Astrocyte (in vitro differentiated cells and primary cell): ENCODE results near the gene FTSJ1. TPM values are rescaled to one million over a fixed set of nuclear protein-coding genes. Genes with fewer than 3 reads are reported as not detected.

ENCODE experiments used
- DNase-seq: peaks from one replicate; pipeline ENCODE4 v3.0.0-alpha.2; 2010; ENCODE audit warnings: low read depth
- FAIRE-seq: peaks from 2 replicates; lab custom pipeline; 2011; peaks lifted over from hg19 to GRCh38; lab: Jason Lieb, UNC
- H2AFZ ChIP-seq: 2 replicates; pipeline ENCODE4 v1.6.0; 2012; ENCODE audit warnings: low read depth, low read length, inconsistent platforms
- H3K27ac ChIP-seq: 2 replicates; pipeline ENCODE4 v1.5.1; 2011; ENCODE audit warnings: low read depth, low read length, inconsistent platforms
- H3K27me3 ChIP-seq: 2 replicates; pipeline ENCODE4 v1.6.0; 2011; ENCODE audit warnings: low read length, inconsistent platforms; ENCODE audit not compliant: insufficient read depth
- H3K36me3 ChIP-seq: 2 replicates; pipeline ENCODE4 v1.5.1; 2011; ENCODE audit warnings: low read length, inconsistent platforms; ENCODE audit not compliant: insufficient read depth
- H3K4me1 ChIP-seq: 2 replicates; pipeline ENCODE4 v1.5.1; 2011; ENCODE audit warnings: low read length, inconsistent platforms; ENCODE audit not compliant: insufficient read depth
- H3K4me2 ChIP-seq: 2 replicates; pipeline ENCODE4 v1.6.0; 2012; ENCODE audit warnings: low read length, inconsistent platforms
- H3K4me3 ChIP-seq: 2 replicates; pipeline ENCODE4 v1.5.1; 2011; ENCODE audit warnings: low read depth, mild to moderate bottlenecking, low read length, inconsistent platforms; ENCODE audit not compliant: insufficient read depth
- H3K79me2 ChIP-seq: 2 replicates; pipeline ENCODE4 v1.6.0; 2012; ENCODE audit warnings: mild to moderate bottlenecking, low read length, inconsistent platforms; ENCODE audit not compliant: insufficient read depth
- H3K9ac ChIP-seq: 2 replicates; pipeline ENCODE4 v1.6.0; 2012; ENCODE audit warnings: mild to moderate bottlenecking, low read length, inconsistent platforms
- H3K9me3 ChIP-seq: 2 replicates; pipeline ENCODE4 v1.5.1; 2012; ENCODE audit warnings: low read depth, mild to moderate bottlenecking, low read length, inconsistent platforms; ENCODE audit not compliant: insufficient read depth
- H4K20me1 ChIP-seq: 2 replicates; pipeline ENCODE4 v1.6.0; 2012; ENCODE audit warnings: low read length, inconsistent platforms; ENCODE audit not compliant: insufficient read depth
- H3K27ac Mint-ChIP-seq: one replicate; pipeline ENCODE4 v1.8.0; 2021; ENCODE audit warnings: mild to moderate bottlenecking, mixed read lengths; ENCODE audit not compliant: unreplicated experiment
- H3K27me3 Mint-ChIP-seq: one replicate; pipeline ENCODE4 v1.8.0; 2021; ENCODE audit warnings: low read depth, mixed read lengths; ENCODE audit not compliant: unreplicated experiment
- H3K36me3 Mint-ChIP-seq: one replicate; pipeline ENCODE4 v1.8.0; 2021; ENCODE audit warnings: low read depth, mixed read lengths; ENCODE audit not compliant: unreplicated experiment
- H3K4me1 Mint-ChIP-seq: one replicate; pipeline ENCODE4 v1.8.0; 2021; ENCODE audit warnings: low read depth, mixed read lengths; ENCODE audit not compliant: unreplicated experiment
- H3K4me3 Mint-ChIP-seq: one replicate; pipeline ENCODE4 v1.8.0; 2021; ENCODE audit warnings: mild to moderate bottlenecking, moderate library complexity, mixed read lengths; ENCODE audit not compliant: unreplicated experiment
- H3K9me3 Mint-ChIP-seq: one replicate; pipeline ENCODE4 v1.8.0; 2021; ENCODE audit warnings: mild to moderate bottlenecking, mixed read lengths; ENCODE audit not compliant: unreplicated experiment
- CTCF ChIP-seq: IDR thresholded peaks from 2 replicates; pipeline ENCODE4 v1.5.1; 2011; ENCODE audit warnings: low read depth, mild to moderate bottlenecking, inconsistent platforms, low read length, moderate library complexity; ENCODE audit not compliant: insufficient read depth
- EZH2 ChIP-seq: IDR thresholded peaks from 2 replicates; pipeline ENCODE4 v1.6.1; 2012; ENCODE audit warnings: mild to moderate bottlenecking, low read length, inconsistent platforms; ENCODE audit not compliant: insufficient read depth
- total RNA-seq: library from RNA; stranded (reverse); gene quantifications from 2 replicates; pipeline ENCODE4 v1.2.1, GENCODE V29; 2021

FTSJ1 gene
- total RNA-seq, 1 donor from 2014 or later, result 64.4 TPM

GRCh38 chrX:48533165-48533564 is 57.2 kb downstream of the FTSJ1 start:
- Histone ChIP-seq H3K4me2 (no peak overlapping the region), H3K9ac (no peak overlapping the region), H3K27ac (no peak overlapping the region), H3K4me3 (no peak overlapping the region), H3K4me1 (peaks cover 9% of the 10 kb centered on the region), H3K27me3 (no peaks in the 10 kb centered on the region), H4K20me1 (no peaks in the 10 kb centered on the region), H3K36me3 (peaks cover 4% of the 10 kb centered on the region), H3K9me3 (no peaks in the 10 kb centered on the region), H3K79me2 (no peaks in the 10 kb centered on the region), H2AFZ (no peak overlapping the region)
- peak; percentile 93 for FAIRE-seq
- Mint-ChIP-seq H3K27ac (no peak overlapping the region), H3K4me1 (peaks cover 6% of the 10 kb centered on the region), H3K36me3 (peaks cover 8% of the 10 kb centered on the region), H3K4me3 (no peak overlapping the region), H3K9me3 (no peaks in the 10 kb centered on the region), H3K27me3 (no peaks in the 10 kb centered on the region)
- TF ChIP-seq EZH2 (no peak), CTCF (no peak)
- no peak for DNase-seq

Other genes starting within 250 kb of the FTSJ1 start
- gene SSX1, start 220.8 kb upstream of the FTSJ1 start, total RNA-seq, result not detected in 2 replicates
- not detected in 2 replicates for gene SSX3, start 119.5 kb upstream of the FTSJ1 start, total RNA-seq
- gene SSX4, start 92.7 kb upstream of the FTSJ1 start, total RNA-seq, result not detected in 2 replicates
- not detected in 2 replicates for gene SSX4B, start 64.2 kb upstream of the FTSJ1 start, total RNA-seq
- gene SLC38A5, start 5.9 kb upstream of the FTSJ1 start, total RNA-seq, result 36.0 and 51.6 TPM in 2 replicates
- gene PORCN, start 32.8 kb downstream of the FTSJ1 start, total RNA-seq, result 30.3 and 30.5 TPM in 2 replicates
- gene EBP, start 45.6 kb downstream of the FTSJ1 start, total RNA-seq, result 50.0 and 66.0 TPM in 2 replicates
- 13.1 and 13.6 TPM in 2 replicates for gene TBC1D25, start 63.5 kb downstream of the FTSJ1 start, total RNA-seq
- gene RBM3, start 98.3 kb downstream of the FTSJ1 start, total RNA-seq, result 264 and 265 TPM in 2 replicates
- 63.4 and 65.4 TPM in 2 replicates for gene WDR13, start 121.3 kb downstream of the FTSJ1 start, total RNA-seq
- gene WAS, start 207.6 kb downstream of the FTSJ1 start, total RNA-seq, result 0.75 and 1.1 TPM in 2 replicates
- 3.5 and 4.9 TPM in 2 replicates for gene SUV39H1, start 220.5 kb downstream of the FTSJ1 start, total RNA-seq